Lung (tissue), 12 donors: Measurements from ENCODE around the gene DISP2. TPM values are rescaled to one million over a fixed set of nuclear protein-coding genes. Genes with fewer than 3 reads are reported as not detected.

Source experiments
- ATAC-seq: fragments of 200-7000 bp; cut with Tn5 transposase; one replicate; pipeline ENCODE4 v1.9.1; 2020; ENCODE audit warnings: moderate number of reproducible peaks; ENCODE audit not compliant: insufficient read depth, low FRiP score
- DNase-seq, 3 donors: peaks; one replicate each; pipeline ENCODE4 v3.0.0-alpha.2; 2013 to 2017
- H3K27ac ChIP-seq, 2 donors: one replicate each; pipeline ENCODE4 v1.5.1; 2013; ENCODE audit warnings: mild to moderate bottlenecking in 2 of 2, moderate library complexity in 2 of 2, control low read depth in 1 of 2, inconsistent platforms in 1 of 2, low read depth in 1 of 2, low read length in 1 of 2
- H3K27me3 ChIP-seq, 3 donors: one replicate each; pipeline ENCODE4 v1.5.1; 2013; ENCODE audit warnings: low read length in 2 of 3; ENCODE audit not compliant: control insufficient read depth in 3 of 3, insufficient read depth in 3 of 3
- H3K36me3 ChIP-seq, 4 donors: one replicate each; pipeline ENCODE4 v1.5.1; 2013; ENCODE audit warnings: low read length in 4 of 4, mild to moderate bottlenecking in 1 of 4, moderate library complexity in 1 of 4; ENCODE audit not compliant: control insufficient read depth in 4 of 4, insufficient read depth in 4 of 4
- H3K4me1 ChIP-seq, 5 donors: one replicate each; pipeline ENCODE4 v1.5.1; 2013; ENCODE audit warnings: low read length in 5 of 5, mild to moderate bottlenecking in 2 of 5, moderate library complexity in 1 of 5; ENCODE audit not compliant: control insufficient read depth in 5 of 5, insufficient read depth in 5 of 5
- H3K4me3 ChIP-seq: one replicate; pipeline ENCODE4 v1.5.1; 2013; ENCODE audit warnings: mild to moderate bottlenecking, control low read depth, moderate library complexity
- H3K9ac ChIP-seq, 2 donors: one replicate each; pipeline ENCODE4 v1.5.1; 2013; ENCODE audit warnings: low read length in 2 of 2, control low read depth in 1 of 2; ENCODE audit not compliant: insufficient read depth in 1 of 2
- H3K9me3 ChIP-seq, 4 donors: one replicate each; pipeline ENCODE4 v1.5.1; 2013; ENCODE audit warnings: low read length in 3 of 4, mild to moderate bottlenecking in 1 of 4, moderate library complexity in 1 of 4; ENCODE audit not compliant: control insufficient read depth in 4 of 4, insufficient read depth in 3 of 4
- WGBS, 2 donors: extraction: QIAGEN DNeasy Blood & Tissue Kit; methylation state at CpG; one replicate each; pipeline ENCODE4 v1.1.7; 2013; 5-methylcytosine and 5-hydroxymethylcytosine counted together
- polyA plus RNA-seq, 2 donors: library from polyadenylated mRNA; stranded (reverse); fragments of 200-250 nt; gene quantifications; one replicate each; pipeline ENCODE4 v1.2.1, GENCODE V29; 2013
- total RNA-seq, 2 donors: library from RNA; depleted of rRNA in 1 of 2; stranded (reverse); fragments of >200 nt in 1 of 2; gene quantifications; one replicate each; pipeline ENCODE4 v1.2.1, GENCODE V29; 2014 to 2021
- TF ChIP-seq, protein P1 (sequence below): IDR thresholded peaks from 2 replicates; pipeline ENCODE4 v1.5.1; 2012; ENCODE audit warnings: mild to moderate bottlenecking; ENCODE audit errors: control extremely low read depth, extremely low read depth
- donor health status: control.
- donor health status: control.
- donor health status: Bipolar disorder and iron deficiency.
- donor health status: healthy.
- donor health status: DM: yes; HTN: yes; CAD: no.

Gene DISP2
- total and polyA plus RNA-seq, 4 donors, result 0.06 to 2.5 (median 0.76) TPM

DNA sequence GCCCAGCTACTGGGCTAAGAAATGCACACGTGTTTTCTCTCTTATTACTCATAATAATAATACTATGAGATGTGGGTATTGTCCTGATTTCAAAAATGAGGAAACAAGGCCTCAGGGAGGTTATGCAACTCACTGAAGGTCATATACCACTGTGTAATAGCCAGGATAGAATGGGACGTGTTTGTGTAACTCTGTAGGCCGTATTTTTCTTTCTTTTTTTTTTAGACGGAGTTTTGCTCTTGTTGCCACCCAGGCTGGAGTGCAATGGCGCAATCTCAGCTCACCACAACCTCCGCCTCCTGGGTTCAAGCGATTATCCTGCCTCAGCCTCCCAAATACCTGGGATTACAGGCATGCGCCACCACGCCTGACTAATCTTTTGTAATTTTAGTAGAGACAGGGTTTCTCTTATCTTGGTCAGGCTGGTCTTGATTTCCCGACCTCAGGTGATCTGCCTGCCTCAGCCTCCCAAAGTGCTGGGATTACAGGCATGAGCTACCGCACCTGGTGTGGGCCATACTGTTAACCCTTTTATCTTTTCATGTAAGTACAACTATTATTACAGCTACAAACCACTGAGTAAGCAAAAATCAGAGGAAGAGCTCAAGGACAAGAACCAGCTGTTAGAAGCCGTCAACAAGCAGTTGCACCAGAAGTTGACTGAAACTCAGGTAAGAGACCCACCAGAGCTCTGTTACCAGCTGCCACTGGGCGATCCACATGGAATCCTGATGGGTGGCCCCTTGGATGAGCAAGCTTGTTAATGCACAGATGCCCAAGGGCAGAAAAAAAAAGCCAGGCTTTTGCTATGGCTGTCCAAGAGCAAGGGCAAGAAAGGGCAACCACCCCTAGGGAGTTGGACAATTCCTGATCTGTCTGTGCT lies 31.2 kb downstream of the DISP2 start:
- DNase-seq (no peak), ATAC-seq (peak; percentile 8)
- H3K4me3 ChIP-seq, result no peak overlapping the region
- peaks cover 0 to 5% (median 0%) of the 10 kb centered on the region in 5 donors for H3K4me1 ChIP-seq
- TF ChIP-seq, protein P1, sequence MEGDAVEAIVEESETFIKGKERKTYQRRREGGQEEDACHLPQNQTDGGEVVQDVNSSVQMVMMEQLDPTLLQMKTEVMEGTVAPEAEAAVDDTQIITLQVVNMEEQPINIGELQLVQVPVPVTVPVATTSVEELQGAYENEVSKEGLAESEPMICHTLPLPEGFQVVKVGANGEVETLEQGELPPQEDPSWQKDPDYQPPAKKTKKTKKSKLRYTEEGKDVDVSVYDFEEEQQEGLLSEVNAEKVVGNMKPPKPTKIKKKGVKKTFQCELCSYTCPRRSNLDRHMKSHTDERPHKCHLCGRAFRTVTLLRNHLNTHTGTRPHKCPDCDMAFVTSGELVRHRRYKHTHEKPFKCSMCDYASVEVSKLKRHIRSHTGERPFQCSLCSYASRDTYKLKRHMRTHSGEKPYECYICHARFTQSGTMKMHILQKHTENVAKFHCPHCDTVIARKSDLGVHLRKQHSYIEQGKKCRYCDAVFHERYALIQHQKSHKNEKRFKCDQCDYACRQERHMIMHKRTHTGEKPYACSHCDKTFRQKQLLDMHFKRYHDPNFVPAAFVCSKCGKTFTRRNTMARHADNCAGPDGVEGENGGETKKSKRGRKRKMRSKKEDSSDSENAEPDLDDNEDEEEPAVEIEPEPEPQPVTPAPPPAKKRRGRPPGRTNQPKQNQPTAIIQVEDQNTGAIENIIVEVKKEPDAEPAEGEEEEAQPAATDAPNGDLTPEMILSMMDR, result no peak
- H3K9me3 ChIP-seq, result no peaks in the 10 kb centered on the region
- H3K27ac ChIP-seq, result peak overlapping the region in 1 of 2 donors; percentile 59
- H3K27me3 ChIP-seq, result no peaks in the 10 kb centered on the region
- H3K36me3 ChIP-seq, result peaks cover 17 to 34% (median 21%) of the 10 kb centered on the region in 4 donors
- no peak overlapping the region for H3K9ac ChIP-seq
- WGBS, 2 donors, result 60 to 79% methylated on average over 13 of the region's 13 CpGs

DNA sequence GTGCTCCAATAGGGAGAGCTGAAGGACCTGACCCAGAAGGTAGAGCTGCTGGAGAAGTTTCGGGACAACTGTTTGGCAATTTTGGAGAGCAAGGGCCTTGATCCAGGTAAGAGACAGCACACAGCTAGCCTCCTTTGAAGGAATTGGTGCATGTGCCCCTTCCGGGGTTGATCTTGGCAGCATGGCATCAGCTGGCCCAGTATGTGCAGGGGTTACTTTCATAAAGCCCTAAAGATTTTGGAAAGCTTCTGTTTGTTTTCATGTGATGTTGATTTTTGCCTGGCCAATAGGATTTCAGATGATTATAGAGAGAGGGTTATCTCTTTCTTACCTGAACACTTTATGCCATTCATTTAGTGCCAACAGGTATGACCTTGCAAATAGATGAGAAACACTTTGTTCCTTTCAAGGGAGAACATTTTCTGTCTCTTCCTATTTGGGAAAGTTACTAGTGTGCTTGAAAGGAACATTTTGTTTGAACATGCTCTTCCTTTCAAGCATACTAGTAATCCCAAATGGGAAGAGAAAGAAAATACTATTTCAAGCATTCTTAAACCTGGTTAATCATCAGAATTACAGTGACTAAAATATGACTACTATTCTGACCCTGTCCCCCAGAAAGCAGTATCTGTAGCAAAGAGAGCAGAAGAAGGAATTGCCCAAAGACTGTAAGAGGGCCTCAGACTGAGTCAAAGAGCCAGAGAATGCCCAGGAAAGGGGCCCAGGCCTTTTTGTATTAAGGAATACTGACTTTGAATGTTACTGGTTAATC lies 32.0 kb downstream of the DISP2 start:
- Histone ChIP-seq H3K4me1 (peaks cover 0 to 4% (median 0%) of the 10 kb centered on the region in 5 donors), H3K9me3 (no peaks in the 10 kb centered on the region), H3K27ac (peak overlapping the region in 1 of 2 donors; percentile 59), H3K4me3 (no peak overlapping the region), H3K36me3 (peaks cover 18 to 34% (median 21%) of the 10 kb centered on the region in 4 donors), H3K27me3 (no peaks in the 10 kb centered on the region), H3K9ac (no peak overlapping the region)
- TF ChIP-seq, protein P1, result no peak
- peak; percentile 67 for ATAC-seq
- WGBS, 2 donors, result 84 to 90% methylated on average over 2 of the region's 2 CpGs
- DNase-seq, result no peak

DNA sequence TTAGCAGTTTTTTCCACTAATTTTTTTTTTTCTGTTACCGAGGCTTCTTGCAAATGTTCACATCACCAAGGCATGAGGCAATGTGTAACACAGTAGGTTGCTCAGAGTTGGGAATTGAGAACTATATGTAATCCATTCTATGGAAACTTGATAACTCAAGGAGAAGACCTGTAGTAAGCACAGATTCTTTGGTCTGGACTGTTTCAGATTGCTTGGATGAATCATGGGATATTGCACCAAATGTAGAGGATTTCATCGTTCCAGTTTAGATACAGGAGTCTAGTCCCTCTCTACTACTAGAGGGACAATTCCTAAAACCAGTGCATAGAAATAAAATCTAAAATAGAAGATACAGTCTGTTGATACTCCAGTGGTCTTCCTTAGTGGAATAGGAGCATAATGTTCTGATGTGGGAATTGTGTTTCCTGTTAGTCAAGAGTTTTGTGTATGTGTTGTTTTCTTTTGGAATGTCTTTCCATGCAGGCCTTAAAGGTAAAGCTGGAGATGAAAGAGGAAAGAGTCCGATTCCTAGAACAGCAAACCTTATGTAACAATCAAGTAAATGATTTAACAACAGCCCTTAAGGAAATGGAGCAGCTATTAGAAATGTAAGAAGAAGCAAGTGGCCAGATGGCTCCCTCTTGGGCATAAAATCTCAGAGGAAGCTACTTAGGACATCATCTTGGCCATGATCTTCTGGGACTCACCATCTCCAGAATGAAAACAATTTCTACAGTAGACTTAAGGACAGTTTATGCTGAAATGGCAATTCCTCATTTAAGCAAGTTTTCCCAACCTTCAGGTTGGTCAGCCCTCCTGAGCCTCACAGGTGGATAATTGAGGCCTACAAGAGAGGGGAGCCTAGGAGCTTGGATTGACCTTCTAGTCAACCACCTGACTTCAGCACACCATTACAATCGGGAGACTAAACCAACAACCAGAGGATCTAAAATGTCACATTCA lies 35.2 kb downstream of the DISP2 start:
- no peak for ATAC-seq
- WGBS, 2 donors, result 91 to 94% methylated on average over 4 of the region's 4 CpGs
- H3K27ac ChIP-seq, result no peak overlapping the region
- H3K27me3 ChIP-seq, result no peaks in the 10 kb centered on the region
- no peaks in the 10 kb centered on the region for H3K9me3 ChIP-seq
- DNase-seq, result no peak
- peaks cover 0 to 4% (median 0%) of the 10 kb centered on the region in 5 donors for H3K4me1 ChIP-seq
- H3K9ac ChIP-seq, result no peak overlapping the region
- TF ChIP-seq, protein P1, result no peak
- no peak overlapping the region for H3K4me3 ChIP-seq
- H3K36me3 ChIP-seq, result peaks cover 13 to 23% (median 21%) of the 10 kb centered on the region in 4 donors
